Middle frontal gyrus (tissue), 1 donor: ENCODE data around the gene ATP6V1B1.

Experiments
- DNase-seq: peaks from one replicate; pipeline ENCODE4 v3.0.0-alpha.2; 2015; ENCODE audit warnings: low spot score; ENCODE audit errors: extremely low spot score

The ATP6V1B1 gene

DNA sequence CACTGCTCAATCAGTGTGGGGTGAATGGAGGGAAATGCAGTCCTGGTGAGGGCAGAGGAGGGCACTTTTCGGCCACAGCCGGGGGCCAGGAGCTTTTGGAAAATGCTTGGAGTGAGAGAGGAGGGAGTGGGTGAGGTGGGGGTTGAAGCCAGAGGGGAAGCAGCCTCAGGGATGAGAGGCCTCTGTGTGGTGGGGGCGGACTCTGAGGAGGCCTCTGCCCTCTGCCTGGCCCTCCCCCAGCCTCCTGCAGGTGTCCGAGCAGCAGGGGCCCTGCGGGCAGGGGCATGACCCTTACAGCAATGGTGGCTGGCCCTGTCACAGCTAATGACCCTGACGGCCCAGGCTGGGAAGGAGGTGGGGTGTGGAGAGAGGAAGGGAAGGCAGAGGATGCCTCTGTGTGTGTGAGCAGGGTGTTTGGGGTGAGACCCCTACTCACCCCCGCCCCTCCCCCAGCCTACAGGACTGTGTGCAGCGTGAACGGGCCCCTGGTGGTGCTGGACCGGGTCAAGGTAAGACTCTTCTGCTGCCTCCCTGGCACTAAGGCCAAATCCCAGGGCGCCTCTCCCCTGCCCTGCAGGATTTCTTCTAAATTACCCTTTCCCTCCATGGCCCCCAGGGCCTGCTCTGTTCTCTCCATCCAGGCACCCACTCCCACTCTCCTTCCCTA lies 7.6 kb downstream of the ATP6V1B1 start:
- DNase-seq, result no peak

GRCh38 chr2:70944111-70944690 lies 8.5 kb downstream of the ATP6V1B1 start:
- no peak for DNase-seq

DNA sequence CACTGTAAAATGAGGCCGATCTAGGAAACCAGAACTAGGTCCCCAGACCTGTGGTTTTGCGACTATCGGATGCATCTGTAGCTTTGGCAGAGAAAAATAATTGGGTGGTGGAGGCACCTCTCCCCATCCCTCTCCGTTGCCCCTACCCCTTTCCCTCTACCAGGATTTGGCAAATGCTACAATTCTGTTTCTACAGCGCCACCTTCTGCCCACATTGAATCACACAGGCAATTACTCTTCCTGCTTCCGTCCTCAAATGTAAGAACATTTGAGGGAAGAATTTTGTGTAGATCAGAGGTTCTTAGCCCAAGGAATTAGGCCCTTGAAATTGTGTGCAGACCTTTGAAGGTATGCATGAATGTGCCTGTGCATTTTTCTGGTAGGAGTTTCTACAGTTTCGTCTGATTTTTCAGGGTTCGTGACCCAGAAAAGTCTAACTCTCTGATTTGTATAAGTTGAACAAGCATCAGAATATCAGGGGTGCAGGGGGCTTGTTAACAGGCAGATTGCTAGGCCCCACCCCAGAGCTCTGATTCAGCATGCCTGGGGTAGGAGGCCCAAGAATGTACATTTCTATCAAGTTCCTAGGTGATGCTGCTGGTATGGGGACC lies 11.2 kb downstream of the ATP6V1B1 start:
- DNase-seq, result peak; percentile 43

- no peak for DNase-seq
Measured at GRCh38 chr2:70947556-70948184, 12.0 kb downstream of the ATP6V1B1 start.

DNA sequence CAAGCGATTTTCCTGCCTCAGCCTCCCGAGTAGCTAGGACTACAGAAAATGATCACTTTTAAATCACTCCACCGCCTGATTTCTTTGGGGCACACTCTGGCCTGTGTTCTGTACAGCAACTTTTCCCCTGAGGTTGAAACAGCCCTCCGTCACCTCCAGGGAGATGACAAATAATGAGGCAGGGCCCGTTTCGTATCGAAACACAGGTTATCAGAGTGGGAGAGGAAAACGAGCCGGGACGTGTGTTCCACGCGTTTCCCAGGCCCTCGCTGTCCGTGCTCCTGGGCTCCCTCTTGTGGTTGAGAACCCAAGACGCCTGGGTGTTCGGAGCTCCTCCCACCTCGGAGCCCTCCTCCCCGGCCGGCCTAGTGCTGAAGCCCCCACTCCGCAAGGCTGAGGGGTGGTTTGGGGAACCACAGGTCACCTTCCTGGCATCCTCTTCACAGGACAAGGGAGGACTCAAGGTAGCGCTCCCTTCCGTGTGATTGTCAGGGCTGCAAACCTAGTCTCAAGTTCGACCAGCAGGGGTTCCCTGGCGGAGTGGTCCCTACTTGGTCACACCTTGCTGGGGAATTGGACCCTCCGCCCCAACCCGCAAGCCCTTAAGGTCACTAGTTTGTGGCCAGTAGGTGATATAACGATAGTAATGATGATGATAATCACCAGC lies 12.8 kb downstream of the ATP6V1B1 start:
- DNase-seq, result peak; percentile 20

- no peak for DNase-seq
Measured at GRCh38 chr2:70949086-70949485, 13.4 kb downstream of the ATP6V1B1 start.

GRCh38 chr2:70954886-70955285 lies 19.2 kb downstream of the ATP6V1B1 start:
- no peak for DNase-seq

DNA sequence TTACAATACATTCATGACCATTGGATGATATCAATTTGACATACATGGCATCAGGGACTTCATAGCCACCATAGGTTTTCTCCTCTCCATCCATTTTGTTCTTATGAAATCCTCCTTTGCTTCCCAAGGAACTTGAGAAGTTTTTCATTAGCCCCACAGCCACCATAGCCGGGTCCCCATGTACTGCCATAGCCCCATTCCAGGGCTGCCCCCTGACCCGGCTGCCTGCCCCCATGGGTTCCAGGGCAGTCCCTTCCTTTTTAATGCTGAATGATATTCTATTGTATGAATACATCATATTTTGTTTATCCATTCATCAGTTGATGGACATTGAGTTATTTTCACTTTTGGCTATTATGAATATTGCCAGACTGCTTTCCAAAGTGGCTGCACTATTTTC lies 20.4 kb downstream of the ATP6V1B1 start:
- no peak for DNase-seq

- no peak for DNase-seq
Measured at GRCh38 chr2:70957798-70958197, 22.1 kb downstream of the ATP6V1B1 start.

DNA sequence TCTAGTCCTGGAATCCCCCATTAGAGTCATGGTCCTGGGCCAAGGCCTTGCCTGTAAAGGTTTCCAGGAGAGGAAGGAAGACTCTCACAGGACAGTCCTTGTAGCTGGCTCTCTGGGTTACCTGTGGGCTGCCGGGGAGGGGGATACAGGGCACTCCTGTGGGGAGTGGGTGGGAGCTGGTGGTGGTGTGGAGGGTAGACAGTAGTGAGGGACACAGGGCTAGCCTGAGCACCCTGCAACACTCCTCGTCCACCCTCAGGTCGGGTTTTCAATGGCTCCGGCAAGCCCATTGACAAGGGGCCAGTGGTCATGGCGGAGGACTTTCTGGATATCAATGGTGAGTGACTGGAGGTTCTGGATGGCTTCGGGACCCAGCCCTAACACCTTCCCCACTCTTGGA lies 23.1 kb downstream of the ATP6V1B1 start:
- no peak for DNase-seq

DNA sequence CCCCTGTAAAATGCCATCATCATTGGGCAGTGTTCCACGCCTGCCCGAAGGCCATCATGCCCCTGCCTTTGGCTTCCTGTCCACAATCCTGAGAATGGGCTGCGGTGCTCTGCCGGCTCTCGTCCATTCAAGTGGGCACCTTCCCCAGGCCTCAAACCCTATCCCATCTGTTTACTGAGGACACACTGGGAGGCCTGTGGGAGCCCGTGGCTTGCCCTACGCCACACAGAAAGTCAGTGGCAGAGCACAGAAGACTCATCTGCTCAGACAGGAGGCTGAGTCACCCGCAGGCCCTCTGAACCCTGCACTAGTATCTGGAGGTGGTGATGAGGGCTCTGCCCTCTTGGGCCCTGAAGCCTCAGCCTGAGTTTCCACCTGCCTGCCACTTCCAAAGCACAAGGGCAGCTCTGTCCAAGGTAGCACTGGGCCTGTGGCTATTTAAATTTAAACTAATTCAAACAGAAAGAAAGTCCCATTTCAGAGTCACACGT lies 23.6 kb downstream of the ATP6V1B1 start:
- no peak for DNase-seq

- no peak for DNase-seq
Measured at GRCh38 chr2:70959851-70960832, 24.4 kb downstream of the ATP6V1B1 start.

DNA sequence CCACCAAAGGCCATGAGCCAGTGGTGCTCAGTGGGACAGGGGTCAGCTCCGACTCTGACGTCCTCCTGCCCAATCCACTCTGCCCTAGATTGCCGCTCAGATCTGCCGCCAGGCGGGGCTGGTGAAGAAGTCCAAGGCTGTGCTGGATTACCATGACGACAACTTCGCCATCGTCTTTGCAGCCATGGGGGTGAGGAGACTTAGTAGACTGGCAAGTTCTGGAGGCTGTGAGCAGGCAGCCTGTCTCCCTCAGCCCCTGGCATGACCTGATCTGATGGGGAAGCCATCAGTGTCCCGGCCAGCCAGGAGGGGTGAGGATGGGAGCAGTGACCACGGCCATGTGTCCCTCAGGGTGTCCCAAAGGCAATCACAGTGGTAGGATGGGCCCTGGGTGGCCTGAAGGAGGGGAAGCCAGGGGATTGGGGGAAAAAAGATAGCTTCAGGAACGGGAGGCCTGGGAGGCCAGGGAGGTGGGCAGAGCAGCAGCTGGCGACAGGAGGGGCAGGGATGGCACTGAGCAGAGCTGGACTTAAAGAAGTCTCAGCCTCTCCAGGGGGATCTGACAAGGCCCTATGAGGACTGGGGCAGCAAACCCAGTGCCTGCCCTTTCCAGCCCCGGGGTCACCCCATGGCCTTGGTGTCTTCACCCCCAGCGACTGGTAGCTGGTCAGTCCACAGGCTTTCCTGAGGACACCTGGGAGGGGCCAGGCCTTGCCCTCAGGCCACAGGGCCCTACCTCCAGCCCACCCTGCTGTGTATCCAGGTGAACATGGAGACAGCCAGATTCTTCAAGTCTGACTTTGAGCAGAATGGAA lies 25.3 kb downstream of the ATP6V1B1 start:
- DNase-seq, result no peak

DNA sequence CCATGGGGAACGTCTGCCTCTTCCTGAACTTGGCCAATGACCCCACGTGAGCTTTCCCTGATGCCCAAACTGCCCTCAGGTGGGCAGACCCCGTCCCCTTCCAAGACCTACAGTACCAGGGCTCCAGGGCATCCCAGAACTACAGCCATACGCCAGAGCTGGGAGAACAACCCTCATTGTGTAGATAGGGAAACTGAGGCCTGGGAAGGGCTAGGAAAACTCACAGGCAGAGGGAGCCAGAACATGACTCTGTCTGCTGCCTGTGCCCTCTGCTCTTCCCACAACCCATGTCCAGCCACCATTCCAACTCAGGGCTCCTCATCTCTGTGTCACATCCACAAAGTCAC lies 25.9 kb downstream of the ATP6V1B1 start:
- DNase-seq, result no peak

DNA sequence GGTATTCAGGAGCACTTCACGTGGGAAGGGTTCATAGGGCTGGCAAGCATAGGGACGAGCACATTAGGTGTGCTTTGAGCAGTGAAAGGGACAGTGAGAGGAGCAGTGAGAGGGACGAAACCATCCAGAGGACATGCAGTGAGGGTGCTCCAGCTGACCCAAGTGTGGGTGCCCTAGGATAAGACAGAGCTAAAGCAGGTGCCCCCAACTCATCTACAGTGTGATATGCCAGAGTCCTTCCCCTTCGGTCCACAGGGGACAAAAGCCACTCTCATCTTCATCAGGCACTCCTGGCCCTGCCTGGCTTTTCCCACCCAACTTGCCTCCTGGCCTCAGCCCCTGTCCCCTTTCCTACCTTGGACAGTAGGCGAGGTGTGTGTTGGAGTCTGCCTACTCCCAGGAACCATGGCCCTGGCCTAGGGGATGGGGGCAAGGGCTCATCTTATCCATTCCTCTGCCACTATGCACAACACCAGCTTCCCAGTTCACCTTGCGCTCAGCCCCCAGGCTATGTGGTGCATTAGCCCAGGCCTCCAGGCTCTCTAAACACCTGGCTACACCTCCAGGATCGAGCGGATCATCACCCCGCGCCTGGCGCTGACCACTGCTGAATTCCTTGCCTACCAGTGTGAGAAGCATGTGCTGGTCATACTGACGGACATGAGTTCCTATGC lies 26.6 kb downstream of the ATP6V1B1 start:
- no peak for DNase-seq

DNA sequence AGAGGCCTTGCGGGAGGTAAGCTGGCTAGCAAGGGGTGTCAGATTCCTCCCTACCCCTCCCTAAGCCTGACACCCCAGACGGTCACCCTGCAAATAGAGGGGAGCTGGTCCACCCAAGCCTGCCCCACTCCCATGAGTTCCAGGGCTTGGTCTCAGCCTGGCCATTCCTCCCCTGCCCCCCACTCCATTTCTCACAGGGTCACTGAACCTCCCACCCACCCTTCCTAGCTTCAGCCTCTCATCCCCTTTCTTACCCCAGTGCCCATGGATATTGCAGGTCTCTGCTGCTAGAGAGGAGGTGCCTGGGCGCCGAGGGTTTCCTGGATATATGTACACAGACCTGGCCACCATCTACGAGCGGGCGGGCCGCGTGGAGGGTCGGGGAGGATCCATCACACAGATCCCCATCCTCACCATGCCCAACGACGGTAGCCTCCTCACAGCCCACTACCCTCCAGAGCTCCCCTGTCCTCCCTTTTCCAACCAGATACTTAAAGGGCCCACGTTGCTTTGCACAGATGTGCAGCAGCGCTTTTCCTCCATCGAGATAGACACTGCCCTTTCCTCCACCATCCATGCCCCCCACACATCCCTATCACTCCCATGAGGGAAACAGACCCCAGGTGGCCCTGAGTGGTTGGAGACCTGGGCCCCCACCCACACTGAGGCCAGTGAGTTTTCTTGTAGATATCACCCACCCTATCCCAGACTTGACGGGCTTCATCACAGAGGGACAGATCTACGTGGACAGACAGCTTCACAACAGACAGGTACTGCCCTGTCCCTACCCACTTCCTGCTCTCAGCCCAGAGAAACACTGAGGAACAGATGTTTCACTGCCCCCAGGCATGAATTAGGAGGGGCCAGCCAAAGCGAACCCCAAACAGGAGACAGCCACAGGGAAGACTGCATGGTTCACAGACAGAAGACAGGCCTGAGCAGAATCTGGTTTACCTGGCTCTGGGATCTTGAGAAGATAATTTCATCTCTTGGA lies 27.5 kb downstream of the ATP6V1B1 start:
- DNase-seq, result no peak

- DNase-seq, result no peak
Measured at GRCh38 chr2:70964133-70964532, 28.4 kb downstream of the ATP6V1B1 start.
